Measurements from ENCODE around the gene SUPT3H.

Gene SUPT3H

GRCh38 chr6:45388328-45388727 is 10.6 kb upstream of the SUPT3H start:
- DNase-seq (ENCODE audit: low spot score), result peak; percentile 29

DNA sequence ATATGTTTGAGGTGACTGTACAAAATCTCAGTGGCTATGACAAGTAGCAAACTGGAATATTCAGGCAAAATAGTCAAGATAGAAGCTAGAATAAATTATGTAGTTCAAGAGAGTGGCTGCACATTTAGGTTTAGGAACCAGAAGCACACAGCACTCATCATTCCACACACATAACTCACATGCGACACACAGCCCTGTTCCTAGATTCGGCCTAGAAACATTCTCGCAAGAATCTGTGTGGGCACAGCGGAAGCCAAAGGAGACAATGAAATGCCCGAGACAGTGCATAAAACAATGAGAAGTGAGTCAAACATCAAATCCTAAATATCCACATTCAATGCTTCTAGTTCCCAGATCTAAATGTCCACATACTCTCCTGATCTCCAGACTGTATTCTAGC is 9.5 kb upstream of the SUPT3H start:
- peak; percentile 40 for DNase-seq (ENCODE audit: low spot score)

DNA sequence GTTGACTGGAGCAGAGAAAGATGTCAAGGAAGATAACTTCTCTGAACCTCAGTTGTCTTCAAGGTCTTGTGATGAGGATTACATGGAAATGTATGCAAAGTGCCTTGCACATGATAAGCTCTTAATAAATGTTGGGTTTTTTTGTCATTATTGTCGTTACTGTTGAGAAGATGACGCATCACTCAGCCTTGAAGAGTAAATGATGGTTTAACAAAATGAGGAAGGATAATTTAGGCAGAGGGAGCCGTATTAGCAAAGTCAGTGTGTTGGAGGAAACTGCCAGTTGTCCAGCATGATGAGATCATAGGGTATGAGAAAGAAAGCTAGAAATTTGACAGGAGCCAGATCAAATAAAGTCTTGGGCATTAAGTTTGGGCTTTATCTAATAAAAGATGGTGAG is 8.8 kb upstream of the SUPT3H start:
- no peak for DNase-seq (ENCODE audit: low spot score)

GRCh38 chr6:45382391-45382790 is 4.7 kb upstream of the SUPT3H start:
- DNase-seq (ENCODE audit: low spot score), result no peak

DNA sequence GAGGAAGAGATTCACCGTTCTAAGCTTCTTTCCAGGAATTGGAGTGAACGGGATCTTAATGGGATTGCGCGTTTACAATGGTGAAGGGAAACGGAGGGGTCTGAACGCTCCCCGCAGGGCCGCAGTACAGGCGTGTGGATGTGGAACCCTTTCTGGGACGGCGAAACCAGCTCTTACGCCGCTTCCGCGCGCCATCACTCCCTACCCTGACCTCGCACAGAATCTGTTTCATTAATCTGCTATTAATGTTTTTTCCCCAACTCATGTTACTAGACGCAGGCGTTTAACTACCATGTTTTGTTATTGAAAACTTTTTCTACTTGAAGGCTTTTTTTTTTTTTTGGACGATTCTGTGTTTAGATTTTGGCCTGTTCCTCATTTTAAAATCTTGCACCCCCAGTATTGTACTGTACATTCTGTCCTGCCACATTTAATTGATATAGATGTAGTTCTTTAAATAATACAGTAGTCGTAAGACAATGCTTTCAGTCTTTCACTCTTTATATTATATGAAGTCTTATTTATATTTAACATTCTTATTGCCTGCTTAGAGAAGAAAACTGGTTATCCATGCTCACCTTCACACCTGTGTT is 696 bp upstream of the SUPT3H start:
- DNase-seq (ENCODE audit: low spot score), result peak; percentile 36

DNA sequence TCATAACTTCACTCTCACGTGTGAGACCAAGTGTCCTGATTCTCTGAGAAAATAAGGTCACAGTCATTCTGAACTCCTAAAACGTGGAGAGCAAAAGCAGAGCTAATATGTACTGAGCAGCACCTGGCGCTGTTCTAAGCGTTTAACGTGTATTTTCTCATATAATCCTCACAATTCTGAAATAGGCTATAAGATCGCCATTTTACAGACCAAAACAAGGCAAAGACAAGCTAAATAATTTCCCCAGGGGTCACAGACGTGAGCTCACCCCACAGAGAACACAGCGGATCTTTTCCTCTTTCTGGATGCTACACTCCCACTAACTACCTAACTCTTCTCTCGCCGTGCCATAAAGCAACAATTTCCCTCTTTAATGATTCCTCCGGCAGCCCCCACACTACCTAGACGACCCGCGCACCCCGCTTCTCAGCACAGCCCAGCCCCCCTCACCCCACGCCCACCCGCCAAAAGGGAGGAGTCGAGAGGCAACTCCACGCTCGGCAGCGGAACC is 636 bp downstream of the SUPT3H start:
- peak; percentile 8 for DNase-seq (ENCODE audit: low spot score)

GRCh38 chr6:45376310-45377042 is 1.3 kb downstream of the SUPT3H start:
- no peak for DNase-seq (ENCODE audit: low spot score)

- DNase-seq (ENCODE audit: low spot score), result no peak
These were observed 2.3 kb downstream of the SUPT3H start for GRCh38 chr6:45375449-45375848.

DNA sequence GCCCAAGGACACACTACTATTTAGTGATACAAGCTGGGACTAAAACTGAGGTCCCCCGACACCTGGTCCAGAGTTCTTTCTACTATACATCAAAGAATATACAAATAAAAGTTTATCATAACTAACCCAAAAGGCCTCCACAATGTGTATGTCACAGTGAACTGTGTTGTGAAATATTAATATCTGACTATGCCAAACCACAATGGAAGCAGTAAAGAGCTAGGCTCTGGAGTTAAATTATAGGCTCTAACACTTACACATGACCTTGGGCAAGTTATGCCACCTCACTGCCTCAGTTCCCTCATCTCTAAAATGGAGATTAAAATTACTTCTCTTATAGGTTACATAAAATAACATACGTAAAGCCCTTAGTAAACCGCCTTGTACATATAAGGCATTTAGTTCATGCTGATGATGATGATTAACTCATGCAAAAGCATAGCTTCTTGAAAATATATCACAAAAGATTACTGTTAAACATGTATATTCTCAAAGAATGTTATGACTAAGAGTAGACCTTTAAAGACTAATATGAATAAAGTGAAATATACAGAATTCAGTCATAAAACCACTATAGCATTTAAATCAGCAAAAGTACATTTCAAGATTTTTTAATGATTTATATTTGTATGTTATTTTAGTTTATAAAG is 5.7 kb downstream of the SUPT3H start:
- no peak for DNase-seq (ENCODE audit: low spot score)

GRCh38 chr6:45369870-45370269 is 7.9 kb downstream of the SUPT3H start:
- DNase-seq (ENCODE audit: low spot score), result no peak

DNA sequence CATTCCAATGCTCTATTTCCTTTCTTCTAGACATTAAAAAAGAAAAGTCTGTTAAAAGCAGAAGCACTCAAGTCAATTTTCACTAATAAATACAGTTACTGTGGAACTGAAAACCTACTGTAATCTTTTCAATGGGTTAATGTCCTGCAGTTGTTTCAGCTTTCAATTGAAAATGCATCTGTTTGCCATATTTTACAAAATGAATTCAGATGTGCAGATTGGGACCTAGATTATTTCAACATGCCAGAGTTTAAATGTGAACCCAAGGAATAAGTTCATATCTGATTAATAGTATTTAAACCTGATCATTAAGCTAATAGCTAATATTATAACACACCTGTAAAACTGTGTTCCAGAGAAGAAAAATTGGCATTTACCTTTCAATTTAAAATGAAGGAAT is 9.7 kb downstream of the SUPT3H start:
- DNase-seq (ENCODE audit: low spot score), result no peak

- DNase-seq (ENCODE audit: low spot score), result no peak
These were observed 11.2 kb downstream of the SUPT3H start for GRCh38 chr6:45366534-45366933.

DNA sequence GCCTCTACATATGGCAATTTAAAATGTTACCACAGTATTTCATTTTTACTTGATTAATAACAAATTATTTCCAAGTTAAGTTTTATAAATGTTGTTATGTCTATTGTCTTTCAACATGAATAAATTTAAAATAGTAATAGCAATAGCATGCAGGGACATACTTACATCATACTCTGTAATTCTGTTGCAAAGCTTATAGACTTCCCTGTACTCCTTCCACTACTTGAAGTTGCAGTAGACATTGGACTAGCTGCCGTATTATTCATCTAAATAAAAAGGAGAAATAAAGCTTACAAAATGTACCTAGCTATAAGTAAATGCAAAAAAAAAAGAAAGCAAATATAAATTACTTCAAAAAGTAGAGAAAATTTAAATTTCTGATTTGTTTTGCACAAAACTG is 12.7 kb downstream of the SUPT3H start:
- DNase-seq (ENCODE audit: low spot score), result no peak

DNA sequence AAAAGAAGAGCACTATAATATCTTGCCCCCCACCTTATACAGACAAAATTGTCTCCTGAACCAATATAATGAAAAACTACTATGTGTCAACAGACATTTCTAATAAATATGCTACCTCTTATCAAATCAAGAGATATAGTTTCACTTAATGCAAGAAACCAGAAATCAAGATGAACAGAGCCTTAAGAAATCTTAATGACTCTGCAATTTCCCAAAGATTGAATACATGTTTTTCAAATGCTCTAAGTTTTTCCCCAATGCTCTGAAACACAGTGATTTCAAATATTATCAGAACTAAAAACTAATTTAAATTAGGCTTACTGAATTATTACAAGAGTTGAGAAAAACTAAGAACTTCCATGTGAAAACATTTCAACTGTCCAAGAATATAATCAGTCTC is 13.3 kb downstream of the SUPT3H start:
- DNase-seq (ENCODE audit: low spot score), result no peak

GRCh38 chr6:45353654-45354053 is 24.1 kb downstream of the SUPT3H start:
- no peak for DNase-seq (ENCODE audit: low spot score)

- DNase-seq (ENCODE audit: low spot score), result no peak
These were observed 26.1 kb downstream of the SUPT3H start for GRCh38 chr6:45351667-45352066.

DNA sequence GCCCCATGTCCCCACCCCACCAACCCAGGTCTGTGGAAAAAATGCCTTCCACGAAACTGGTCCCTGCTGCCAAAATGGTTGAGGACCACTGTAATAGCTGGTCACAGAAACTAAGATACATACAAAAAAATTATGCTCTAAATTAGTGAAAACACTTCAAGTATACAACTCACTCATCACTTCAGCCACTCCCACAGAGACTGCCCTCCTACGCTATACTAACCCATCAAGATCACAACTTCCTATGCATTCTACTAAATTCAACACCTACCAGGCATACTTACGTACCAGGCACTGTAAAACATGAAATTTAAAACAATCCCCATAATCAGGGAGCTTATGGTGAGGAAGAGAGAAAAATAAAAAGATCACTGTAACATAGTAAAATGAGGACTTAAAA is 26.7 kb downstream of the SUPT3H start:
- no peak for DNase-seq (ENCODE audit: low spot score)

GRCh38 chr6:45350186-45350710 is 27.5 kb downstream of the SUPT3H start:
- no peak for DNase-seq (ENCODE audit: low spot score)

- no peak for DNase-seq (ENCODE audit: low spot score)
These were observed 32.8 kb downstream of the SUPT3H start for GRCh38 chr6:45344900-45345299.

DNA sequence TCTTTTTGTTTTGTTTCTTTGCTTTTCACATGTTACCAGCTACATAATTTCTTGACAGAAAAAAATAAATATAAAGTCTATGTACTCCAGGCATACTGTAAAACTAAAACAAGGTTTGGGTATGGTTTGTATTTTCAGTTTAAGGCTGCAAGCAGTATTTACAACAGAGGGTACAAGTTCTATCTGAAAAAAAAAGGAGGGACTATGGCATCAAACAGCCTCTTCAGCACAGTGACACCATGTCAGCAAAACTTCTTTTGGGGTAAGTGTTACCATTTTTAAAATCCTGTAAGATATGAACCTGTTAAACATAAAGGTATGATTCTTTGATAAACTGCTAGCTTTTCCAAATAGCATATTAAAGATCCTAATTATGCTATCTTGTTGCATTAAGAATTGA is 49.2 kb downstream of the SUPT3H start:
- no peak for DNase-seq (ENCODE audit: low spot score)

- DNase-seq (ENCODE audit: low spot score), result peak; percentile 17
These were observed 49.7 kb downstream of the SUPT3H start, which contains the start of gene RUNX2 for GRCh38 chr6:45327956-45328522. TSS of gene RUNX2 (plus strand) at chr6:45328330. CDS start at chr6:45328727, 397 bp downstream.

- DNase-seq (ENCODE audit: low spot score), result no peak
These were observed 50.9 kb downstream of the SUPT3H start for GRCh38 chr6:45326698-45327417.

All from AG08396 (cell line).